IMR-90 (cell line): Measurements from ENCODE around the gene DACH1. TPM values are rescaled to one million over a fixed set of nuclear protein-coding genes. Genes with fewer than 3 reads are reported as not detected.

Experiments used
- ATAC-seq: fragments of 200-7000 bp; cut with Tn5 transposase; 2 replicates; pipeline ENCODE4 v1.9.1; 2020; ENCODE audit warnings: low read depth, mild to moderate bottlenecking, moderate library complexity
- BruUV-seq: library from RNA; stranded (reverse); fragments of 400-500 nt; replicated peaks from 2 replicates; lab custom pipeline; 2021; lab: Mats Ljungman, UMichigan
- CTCF ChIA-PET: fragments of 300-600 bp; formaldehyde crosslinking; extraction: SDS; loops from one replicate; lab custom pipeline; 2021; ENCODE audit warnings: antibody characterized with exemption; lab: Yijun Ruan, JAX
- POLR2A ChIA-PET: fragments of 300-600 bp; sonication (Branson Sonifier 250); formaldehyde crosslinking; loops from one replicate; lab custom pipeline; 2022; ENCODE audit warnings: antibody characterized with exemption; ENCODE audit not compliant: unreplicated experiment; lab: Charles Lee
- DNase-seq: peaks from one replicate; pipeline ENCODE4 v3.0.0; 2013
- H2AFZ ChIP-seq: replicated peaks from 2 replicates; pipeline ENCODE3; 2013; ENCODE audit warnings: low read length, mild to moderate bottlenecking; ENCODE audit not compliant: poor library complexity
- H2AK5ac ChIP-seq: 2 replicates; pipeline ENCODE4 v1.6.1; 2013; ENCODE audit warnings: low read depth, low read length, inconsistent platforms
- H2AK9ac ChIP-seq: replicated peaks from 2 replicates; pipeline ENCODE3; 2013; ENCODE audit warnings: mild to moderate bottlenecking, low read depth, low read length, moderate library complexity; ENCODE audit not compliant: poor library complexity
- H2BK120ac ChIP-seq: 2 replicates; pipeline ENCODE4 v1.6.1; 2013; ENCODE audit warnings: low read depth, low read length, inconsistent platforms
- H2BK15ac ChIP-seq: 3 replicates; pipeline ENCODE4 v1.6.1; 2013; ENCODE audit warnings: low read depth, low read length, inconsistent platforms
- H2BK20ac ChIP-seq: 2 replicates; pipeline ENCODE4 v1.6.1; 2013; ENCODE audit warnings: low read depth, mild to moderate bottlenecking, inconsistent platforms, low read length, moderate library complexity
- H2BK5ac ChIP-seq: 2 replicates; pipeline ENCODE4 v1.6.1; 2013; ENCODE audit warnings: mild to moderate bottlenecking, low read depth, low read length, inconsistent platforms; ENCODE audit not compliant: poor library complexity, severe bottlenecking
- H3K14ac ChIP-seq: replicated peaks from 2 replicates; pipeline ENCODE4 v1.6.1; 2013; ENCODE audit warnings: low read depth, low read length, inconsistent platforms
- H3K18ac ChIP-seq: 2 replicates; pipeline ENCODE4 v1.6.1; 2013; ENCODE audit warnings: low read depth, low read length, control low read depth
- H3K23ac ChIP-seq: 2 replicates; pipeline ENCODE4 v1.6.1; 2013; ENCODE audit warnings: low read depth, low read length, inconsistent platforms
- H3K27ac ChIP-seq: 2 replicates; pipeline ENCODE4 v1.5.1; 2013; ENCODE audit warnings: mild to moderate bottlenecking, control low read depth, low read length; ENCODE audit not compliant: insufficient read depth
- H3K27me3 ChIP-seq: 2 replicates; pipeline ENCODE4 v1.6.1; 2013; ENCODE audit warnings: low read length; ENCODE audit not compliant: control insufficient read depth, insufficient read depth
- H3K36me3 ChIP-seq: 2 replicates; pipeline ENCODE4 v1.6.1; 2013; ENCODE audit warnings: low read length, mixed read lengths; ENCODE audit not compliant: control insufficient read depth, insufficient read depth
- H3K4ac ChIP-seq: 2 replicates; pipeline ENCODE4 v1.6.1; 2013; ENCODE audit warnings: low read depth, low read length, inconsistent platforms
- H3K4me1 ChIP-seq: 2 replicates; pipeline ENCODE4 v1.6.1; 2013; ENCODE audit warnings: low read length, mixed read lengths; ENCODE audit not compliant: control insufficient read depth, insufficient read depth
- H3K4me2 ChIP-seq: 2 replicates; pipeline ENCODE4 v1.6.1; 2013; ENCODE audit warnings: low read depth, mild to moderate bottlenecking, control low read depth, low read length, moderate library complexity
- H3K4me3 ChIP-seq: 2 replicates; pipeline ENCODE4 v1.5.1; 2013; ENCODE audit warnings: low read depth, mild to moderate bottlenecking, control low read depth, low read length, moderate library complexity; ENCODE audit not compliant: insufficient read depth
- H3K56ac ChIP-seq: 2 replicates; pipeline ENCODE4 v1.6.1; 2013; ENCODE audit warnings: low read length, inconsistent platforms; ENCODE audit not compliant: insufficient read depth; ENCODE audit errors: extremely low read depth
- H3K79me1 ChIP-seq, 2 experiments: 2 replicates each; pipeline ENCODE4 v1.6.1; 2013; ENCODE audit warnings: low read length in 2 of 2, inconsistent platforms in 1 of 2, low read depth in 1 of 2
- H3K9ac ChIP-seq: 2 replicates; pipeline ENCODE4 v1.6.1; 2013; ENCODE audit warnings: low read depth, low read length, control low read depth
- H3K9me1 ChIP-seq: 2 replicates; pipeline ENCODE4 v1.6.1; 2013; ENCODE audit warnings: low read length, inconsistent platforms; ENCODE audit not compliant: insufficient read depth
- H3K9me3 ChIP-seq: 2 replicates; pipeline ENCODE4 v1.6.1; 2013; ENCODE audit warnings: low read length; ENCODE audit not compliant: control insufficient read depth, insufficient read depth
- H4K20me1 ChIP-seq: 2 replicates; pipeline ENCODE4 v1.6.1; 2013; ENCODE audit warnings: low read length, inconsistent platforms; ENCODE audit not compliant: insufficient read depth
- H4K5ac ChIP-seq: 2 replicates; pipeline ENCODE4 v1.6.1; 2013; ENCODE audit warnings: mild to moderate bottlenecking, low read depth, low read length, control low read depth
- H4K8ac ChIP-seq, 2 experiments: 2 replicates each; pipeline ENCODE4 v1.6.1; 2013; ENCODE audit warnings: low read depth in 2 of 2, low read length in 2 of 2, control low read depth in 1 of 2, inconsistent platforms in 1 of 2
- H4K91ac ChIP-seq: 2 replicates; pipeline ENCODE4 v1.6.1; 2013; ENCODE audit warnings: low read depth, low read length, inconsistent platforms; ENCODE audit not compliant: insufficient read depth
- CEBPB ChIP-seq: IDR thresholded peaks from 2 replicates; pipeline ENCODE4 v1.6.1; 2012; ENCODE audit warnings: low read depth, low read length, improper control_type of control experiment
- CHD1 ChIP-seq: IDR thresholded peaks from 2 replicates; pipeline ENCODE4 v1.6.1; 2012; ENCODE audit warnings: low read depth, low read length, improper control_type of control experiment
- FOS ChIP-seq: fragments of 150-350 bp; IDR thresholded peaks from 2 replicates; pipeline ENCODE4 v1.6.1; 2016; ENCODE audit warnings: low read depth, low read length
- MAFK ChIP-seq: IDR thresholded peaks from 2 replicates; pipeline ENCODE4 v1.6.1; 2012; ENCODE audit warnings: low read depth, low read length, improper control_type of control experiment
- MAZ ChIP-seq: IDR thresholded peaks from 2 replicates; pipeline ENCODE4 v1.6.1; 2012; ENCODE audit warnings: low read depth, mild to moderate bottlenecking, low read length, improper control_type of control experiment, moderate library complexity, borderline replicate concordance
- NFE2L2 ChIP-seq: fragments of 150-350 bp; IDR thresholded peaks from 2 replicates; pipeline ENCODE4 v1.6.1; 2016; ENCODE audit warnings: low read depth, mild to moderate bottlenecking, low read length
- POLR2A ChIP-seq: IDR thresholded peaks from 2 replicates; pipeline ENCODE4 v1.6.1; 2012; ENCODE audit warnings: mild to moderate bottlenecking, low read depth, low read length
- RAD21 ChIP-seq: IDR thresholded peaks from 2 replicates; pipeline ENCODE4 v1.6.1; 2012; ENCODE audit warnings: low read length, improper control_type of control experiment
- RFX5 ChIP-seq: IDR thresholded peaks from 2 replicates; pipeline ENCODE4 v1.8.0; 2012; ENCODE audit warnings: low read depth, mild to moderate bottlenecking, low read length, moderate library complexity
- SMC3 ChIP-seq: fragments of 150-350 bp; IDR thresholded peaks from 2 replicates; pipeline ENCODE4 v1.6.1; 2016; ENCODE audit warnings: low read depth, mild to moderate bottlenecking, antibody characterized with exemption, low read length, moderate library complexity
- WGBS, 2 experiments: methylation state at CpG; one replicate each; pipeline versions ENCODE4 v1.1.5 to v1.1.7; 2013; ENCODE audit warnings: missing lambda C conversion rate in 2 of 2; ENCODE audit not compliant: insufficient read length in 1 of 2; ENCODE audit errors: extremely low coverage in 2 of 2; 5-methylcytosine and 5-hydroxymethylcytosine counted together
- dilution Hi-C: fragments of 300-500 bp; cut with HindIII; formaldehyde crosslinking; loops from one replicate; pipeline ENCODE4 v1.14.3; 2018; ENCODE audit warnings: low sequenced_read_pairs; ENCODE audit not compliant: unreplicated experiment
- in situ Hi-C: fragments of 300-500 bp; cut with MboI; formaldehyde crosslinking; loops from 3 replicates; pipeline ENCODE4 v1.14.3; 2019; ENCODE audit warnings: low sequenced_read_pairs, inconsistent platforms, mixed read lengths
- intact Hi-C: fragments of 100-400 bp; cut with micrococcal nuclease; formaldehyde crosslinking; loops from 2 replicates; pipeline ENCODE4 v1.10.0; 2022
- polyA plus RNA-seq, 3 experiments: library from polyadenylated mRNA; depleted of rRNA; stranded (reverse); fragments of >200 nt; gene quantifications; 2 replicates each; pipeline ENCODE4 v1.2.3, GENCODE V29; 2012; ENCODE audit warnings: low replicate concordance in 1 of 3
- total RNA-seq: library from RNA; depleted of rRNA; stranded (reverse); fragments of >200 nt; gene quantifications from 2 replicates; pipeline ENCODE4 v1.2.3, GENCODE V29; 2012
- TF ChIP-seq, protein P1 (sequence below): fragments of 150-350 bp; IDR thresholded peaks from 2 replicates; pipeline ENCODE4 v1.6.1; 2016; ENCODE audit warnings: low read depth, mild to moderate bottlenecking, low read length, moderate library complexity, borderline replicate concordance
- TF ChIP-seq, protein P2 (sequence below): conservative IDR thresholded peaks from 2 replicates; pipeline ENCODE4 v1.5.1; 2012; ENCODE audit warnings: mild to moderate bottlenecking, low read depth, low read length, improper control_type of control experiment
- TF ChIP-seq, protein P3 (sequence below): fragments of 150-350 bp; IDR thresholded peaks from 2 replicates; pipeline ENCODE4 v1.6.1; 2017; ENCODE audit warnings: mild to moderate bottlenecking, antibody characterized with exemption, low read length, low read depth

Gene DACH1
- total and polyA plus RNA-seq, 2 of the 4 experiments (the other 2 are of a cell fraction), result not detected

DNA sequence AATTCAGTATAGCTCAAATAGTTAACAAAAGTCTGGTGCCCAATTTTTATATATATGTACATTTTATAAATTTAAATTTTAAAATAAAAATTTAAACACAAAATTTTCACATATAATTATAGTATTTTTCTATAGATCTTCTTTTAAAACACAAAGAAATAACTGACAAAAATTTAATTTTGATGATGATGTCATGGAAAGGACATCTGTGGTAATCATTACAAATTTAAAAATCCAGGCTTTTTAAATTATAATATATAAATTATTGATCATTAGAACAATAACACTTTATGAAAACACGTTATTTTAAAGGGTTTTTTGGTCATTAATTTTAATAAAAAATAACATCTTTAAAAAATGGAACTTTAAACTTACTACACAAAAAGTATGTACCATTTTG is 381.1 kb downstream of the DACH1 start:
- ChIA-PET POLR2A (no interaction called here), CTCF (no interaction called here)
- H2AK5ac ChIP-seq, result no peak overlapping the region
- H4K91ac ChIP-seq, result no peak overlapping the region
- no peaks in the 10 kb centered on the region; the same call in 1 of the 2 replicates for H3K4me1 ChIP-seq
- H2AK9ac ChIP-seq, result no peak overlapping the region
- WGBS, 2 experiments, result no CpG with 5 or more reads among the region's 1 CpG
- no peak overlapping the region for H4K5ac ChIP-seq
- no peak overlapping the region for H4K8ac ChIP-seq
- H3K14ac ChIP-seq, result no peak overlapping the region
- H2BK15ac ChIP-seq, result no peak overlapping the region
- no peak overlapping the region for H2BK120ac ChIP-seq
- no peak overlapping the region for H3K23ac ChIP-seq
- H3K79me1 ChIP-seq, result no peaks in the 10 kb centered on the region
- no peaks in the 10 kb centered on the region for H3K27me3 ChIP-seq
- in situ Hi-C loops (no loop called here), intact Hi-C loops (no loop called here), dilution Hi-C loops (no loop called here)
- H2BK20ac ChIP-seq, result no peak overlapping the region
- DNase-seq (no peak), ATAC-seq (no peak)
- H3K56ac ChIP-seq, result no peak overlapping the region
- H3K9me1 ChIP-seq, result no peaks in the 10 kb centered on the region
- H3K9ac ChIP-seq, result no peak overlapping the region
- no peaks in the 10 kb centered on the region for H4K20me1 ChIP-seq
- BruUV-seq, result no TSS peak
- no peak overlapping the region for H3K4ac ChIP-seq
- H3K4me3 ChIP-seq, result no peak overlapping the region
- H3K4me2 ChIP-seq, result no peak overlapping the region
- no peak overlapping the region for H2AFZ ChIP-seq
- H3K27ac ChIP-seq, result no peak overlapping the region
- TF ChIP-seq MAZ (no peak), MAFK (no peak), FOS (no peak), CHD1 (no peak), CEBPB (no peak), NFE2L2 (no peak), POLR2A (no peak), SMC3 (no peak), RAD21 (no peak), RFX5 (no peak)
- TF ChIP-seq, protein P1, sequence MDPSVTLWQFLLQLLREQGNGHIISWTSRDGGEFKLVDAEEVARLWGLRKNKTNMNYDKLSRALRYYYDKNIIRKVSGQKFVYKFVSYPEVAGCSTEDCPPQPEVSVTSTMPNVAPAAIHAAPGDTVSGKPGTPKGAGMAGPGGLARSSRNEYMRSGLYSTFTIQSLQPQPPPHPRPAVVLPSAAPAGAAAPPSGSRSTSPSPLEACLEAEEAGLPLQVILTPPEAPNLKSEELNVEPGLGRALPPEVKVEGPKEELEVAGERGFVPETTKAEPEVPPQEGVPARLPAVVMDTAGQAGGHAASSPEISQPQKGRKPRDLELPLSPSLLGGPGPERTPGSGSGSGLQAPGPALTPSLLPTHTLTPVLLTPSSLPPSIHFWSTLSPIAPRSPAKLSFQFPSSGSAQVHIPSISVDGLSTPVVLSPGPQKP, result no peak
- TF ChIP-seq, protein P2, sequence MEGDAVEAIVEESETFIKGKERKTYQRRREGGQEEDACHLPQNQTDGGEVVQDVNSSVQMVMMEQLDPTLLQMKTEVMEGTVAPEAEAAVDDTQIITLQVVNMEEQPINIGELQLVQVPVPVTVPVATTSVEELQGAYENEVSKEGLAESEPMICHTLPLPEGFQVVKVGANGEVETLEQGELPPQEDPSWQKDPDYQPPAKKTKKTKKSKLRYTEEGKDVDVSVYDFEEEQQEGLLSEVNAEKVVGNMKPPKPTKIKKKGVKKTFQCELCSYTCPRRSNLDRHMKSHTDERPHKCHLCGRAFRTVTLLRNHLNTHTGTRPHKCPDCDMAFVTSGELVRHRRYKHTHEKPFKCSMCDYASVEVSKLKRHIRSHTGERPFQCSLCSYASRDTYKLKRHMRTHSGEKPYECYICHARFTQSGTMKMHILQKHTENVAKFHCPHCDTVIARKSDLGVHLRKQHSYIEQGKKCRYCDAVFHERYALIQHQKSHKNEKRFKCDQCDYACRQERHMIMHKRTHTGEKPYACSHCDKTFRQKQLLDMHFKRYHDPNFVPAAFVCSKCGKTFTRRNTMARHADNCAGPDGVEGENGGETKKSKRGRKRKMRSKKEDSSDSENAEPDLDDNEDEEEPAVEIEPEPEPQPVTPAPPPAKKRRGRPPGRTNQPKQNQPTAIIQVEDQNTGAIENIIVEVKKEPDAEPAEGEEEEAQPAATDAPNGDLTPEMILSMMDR, result no peak
- TF ChIP-seq, protein P3, sequence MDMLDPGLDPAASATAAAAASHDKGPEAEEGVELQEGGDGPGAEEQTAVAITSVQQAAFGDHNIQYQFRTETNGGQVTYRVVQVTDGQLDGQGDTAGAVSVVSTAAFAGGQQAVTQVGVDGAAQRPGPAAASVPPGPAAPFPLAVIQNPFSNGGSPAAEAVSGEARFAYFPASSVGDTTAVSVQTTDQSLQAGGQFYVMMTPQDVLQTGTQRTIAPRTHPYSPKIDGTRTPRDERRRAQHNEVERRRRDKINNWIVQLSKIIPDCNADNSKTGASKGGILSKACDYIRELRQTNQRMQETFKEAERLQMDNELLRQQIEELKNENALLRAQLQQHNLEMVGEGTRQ, result no peak
- H3K36me3 ChIP-seq, result no peaks in the 10 kb centered on the region
- no peak overlapping the region for H2BK5ac ChIP-seq
- no peak overlapping the region for H3K18ac ChIP-seq
- H3K9me3 ChIP-seq, result no peaks in the 10 kb centered on the region
